Hepatocyte (in vitro differentiated cells): ENCODE data around the gene ARL17B.
"Not testable (repeated sequence)": the region's sequence is repeated elsewhere in the genome, so short reads cannot be mapped to it uniquely, and the experiment has no call there.

ENCODE experiments used
- EZH2phosphoT487 ChIP-seq: fragments of 200-600 bp; sonication (generic); IDR thresholded peaks from one replicate; pipeline ENCODE4 v1.6.1; 2018; ENCODE audit warnings: antibody characterized with exemption, mild to moderate bottlenecking, low read depth, moderate library complexity; ENCODE audit not compliant: unreplicated experiment, severe bottlenecking
- TF ChIP-seq, protein P1 (sequence below): fragments of 200-600 bp; sonication (generic); IDR thresholded peaks from 2 replicates; pipeline ENCODE4 v1.5.1; 2016; ENCODE audit warnings: antibody characterized with exemption, mild to moderate bottlenecking; ENCODE audit not compliant: poor library complexity

DNA sequence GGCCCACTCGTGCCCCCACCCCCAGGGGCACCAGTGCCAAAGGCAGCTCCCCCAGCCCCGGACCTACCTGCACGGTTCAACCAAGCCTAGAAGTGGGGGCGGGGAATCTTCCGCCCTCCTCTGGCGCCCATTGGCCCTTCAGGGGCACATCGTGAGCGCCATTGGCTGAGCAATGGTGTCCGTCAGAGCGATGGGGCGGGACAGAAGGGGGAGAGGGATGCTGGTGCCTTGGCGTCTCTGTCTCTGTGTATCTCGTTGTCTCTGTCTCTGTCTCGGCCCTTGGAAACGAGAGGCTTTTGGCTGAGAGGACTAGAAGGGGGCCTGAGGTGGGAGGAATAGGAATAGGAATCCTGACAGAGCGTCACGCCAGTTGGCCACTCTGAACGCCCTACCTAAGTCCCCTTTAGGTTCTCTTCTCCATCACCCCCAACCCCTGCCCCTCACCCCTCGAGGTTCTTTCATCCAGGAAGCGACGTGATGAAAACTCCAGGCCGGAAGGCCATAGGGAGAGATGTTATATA lies 136.2 kb downstream of the ARL17B start:
- TF ChIP-seq EZH2phosphoT487, result not testable (repeated sequence)
- TF ChIP-seq, protein P1, sequence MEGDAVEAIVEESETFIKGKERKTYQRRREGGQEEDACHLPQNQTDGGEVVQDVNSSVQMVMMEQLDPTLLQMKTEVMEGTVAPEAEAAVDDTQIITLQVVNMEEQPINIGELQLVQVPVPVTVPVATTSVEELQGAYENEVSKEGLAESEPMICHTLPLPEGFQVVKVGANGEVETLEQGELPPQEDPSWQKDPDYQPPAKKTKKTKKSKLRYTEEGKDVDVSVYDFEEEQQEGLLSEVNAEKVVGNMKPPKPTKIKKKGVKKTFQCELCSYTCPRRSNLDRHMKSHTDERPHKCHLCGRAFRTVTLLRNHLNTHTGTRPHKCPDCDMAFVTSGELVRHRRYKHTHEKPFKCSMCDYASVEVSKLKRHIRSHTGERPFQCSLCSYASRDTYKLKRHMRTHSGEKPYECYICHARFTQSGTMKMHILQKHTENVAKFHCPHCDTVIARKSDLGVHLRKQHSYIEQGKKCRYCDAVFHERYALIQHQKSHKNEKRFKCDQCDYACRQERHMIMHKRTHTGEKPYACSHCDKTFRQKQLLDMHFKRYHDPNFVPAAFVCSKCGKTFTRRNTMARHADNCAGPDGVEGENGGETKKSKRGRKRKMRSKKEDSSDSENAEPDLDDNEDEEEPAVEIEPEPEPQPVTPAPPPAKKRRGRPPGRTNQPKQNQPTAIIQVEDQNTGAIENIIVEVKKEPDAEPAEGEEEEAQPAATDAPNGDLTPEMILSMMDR, result not testable (repeated sequence)
